Measurements from ENCODE around the gene CAV2. TPM values are rescaled to one million over a fixed set of nuclear protein-coding genes. Genes with fewer than 3 reads are reported as not detected.

CAV2 gene
- total and polyA plus RNA-seq, 9 of the 15 experiments (the other 6 are each of a cell fraction or from before 2014, with no cell fraction given), result 16.1 to 137 (median 38.3) TPM

DNA sequence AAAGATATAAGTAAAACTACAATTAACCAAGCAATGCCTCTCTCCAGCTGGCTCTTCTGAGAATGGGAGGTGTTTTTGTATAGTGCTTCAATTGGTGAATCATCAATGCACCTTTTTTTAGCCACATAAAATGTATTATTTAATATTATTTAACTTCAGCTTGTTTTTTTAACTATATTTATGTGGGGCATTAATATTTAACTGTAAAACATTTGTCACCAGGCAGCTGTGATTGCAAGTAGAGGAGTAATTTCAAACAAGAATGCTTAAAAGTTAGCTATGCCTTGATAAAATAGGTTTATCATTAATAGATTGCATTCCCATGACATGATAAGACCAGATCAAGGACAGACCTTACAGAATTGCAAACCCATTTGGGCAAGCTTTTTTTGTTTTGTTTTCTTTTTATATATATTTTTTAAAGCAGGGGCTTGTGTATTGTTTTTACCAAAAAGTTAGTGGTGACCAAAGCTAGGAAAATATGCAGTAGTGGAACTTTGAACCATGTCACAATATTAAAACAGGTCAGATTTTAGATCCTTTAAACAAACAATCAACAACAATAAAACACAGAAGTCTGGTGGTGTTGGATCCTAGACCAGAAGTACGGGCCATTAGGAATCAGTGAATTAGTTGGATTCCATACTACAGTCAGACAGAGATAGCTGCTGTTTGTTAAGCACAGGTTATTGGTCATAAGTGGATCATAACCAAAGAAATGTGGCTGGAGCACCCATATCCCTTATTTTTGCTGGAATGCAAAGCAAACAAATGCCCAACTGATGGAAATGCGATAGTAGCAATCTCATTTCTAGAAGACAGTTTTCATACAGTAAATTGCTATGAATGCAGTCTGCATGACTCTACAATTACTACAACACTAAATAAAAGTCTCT lies 2.9 kb downstream of the CAV2 start (continued):
- TF ChIP-seq PYGO2 (tag; IDR thresholded peaks at IDR 0.05) (no peak), L3MBTL2 (IDR thresholded peaks at IDR 0.05) (no peak), MBD2 (IDR thresholded peaks at IDR 0.05; ENCODE audit: borderline replicate concordance, low read depth) (no peak), TCFL5 (CRISPR knock-in tag; conservative IDR thresholded peaks at IDR 0.05) (no peak), CBFA2T2 (conservative IDR thresholded peaks at IDR 0.05) (no peak), GABPB1 (CRISPR knock-in tag; IDR thresholded peaks at IDR 0.05) (no peak), U2AF1 (optimal IDR thresholded peaks at IDR 0.05; ENCODE audit: low read depth, low read length) (no peak), NCOR1 (IDR thresholded peaks at IDR 0.05) (no peak)
- TF ChIP-seq, protein P1, sequence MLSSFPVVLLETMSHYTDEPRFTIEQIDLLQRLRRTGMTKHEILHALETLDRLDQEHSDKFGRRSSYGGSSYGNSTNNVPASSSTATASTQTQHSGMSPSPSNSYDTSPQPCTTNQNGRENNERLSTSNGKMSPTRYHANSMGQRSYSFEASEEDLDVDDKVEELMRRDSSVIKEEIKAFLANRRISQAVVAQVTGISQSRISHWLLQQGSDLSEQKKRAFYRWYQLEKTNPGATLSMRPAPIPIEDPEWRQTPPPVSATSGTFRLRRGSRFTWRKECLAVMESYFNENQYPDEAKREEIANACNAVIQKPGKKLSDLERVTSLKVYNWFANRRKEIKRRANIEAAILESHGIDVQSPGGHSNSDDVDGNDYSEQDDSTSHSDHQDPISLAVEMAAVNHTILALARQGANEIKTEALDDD (IDR thresholded peaks at IDR 0.05), result peak; percentile 52; the same call in 1 of the 2 replicates

DNA sequence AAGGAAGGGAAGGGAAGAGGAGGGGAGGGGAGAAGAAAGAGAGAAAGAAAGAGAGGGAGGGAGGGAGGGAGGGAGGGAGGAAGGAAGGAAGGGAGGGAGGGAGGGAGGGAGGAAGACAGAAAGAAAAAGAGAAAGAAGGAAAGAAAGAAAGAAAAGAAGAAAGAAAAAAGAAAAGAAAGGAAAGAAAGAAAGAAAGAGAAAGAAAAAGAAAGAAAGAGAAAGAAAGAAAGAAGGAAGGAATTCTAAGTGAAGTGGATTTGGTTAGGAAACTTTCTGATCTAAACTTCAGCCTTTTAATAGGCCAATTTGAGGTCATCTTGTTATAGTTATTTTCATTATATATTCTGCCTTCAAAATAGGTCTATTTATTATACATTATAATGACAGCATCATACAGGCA lies 4.3 kb downstream of the CAV2 start:
- Histone ChIP-seq H2AFZ (ENCODE audit: low read depth, low read length) (no peak overlapping the region), H3K27me3 (ENCODE audit: control insufficient read depth in 2 of 2, insufficient read depth in 2 of 2, low read length in 2 of 2) (no peaks in the 10 kb centered on the region), H3K4me3 (no peak overlapping the region), H3K9ac (ENCODE audit: insufficient read depth in 1 of 2, low read depth in 2 of 2, low read length in 2 of 2) (peak overlapping the region in 1 of 2 experiments; percentile 33; a peak in 1 of 4 replicates), H3K79me2 (ENCODE audit: control insufficient read depth, insufficient read depth, low read length) (peaks cover 35% of the 10 kb centered on the region), H4K20me1 (replicated peaks; ENCODE audit: control insufficient read depth, insufficient read depth, low read length) (no peaks in the 10 kb centered on the region), H3K36me3 (ENCODE audit: control insufficient read depth, insufficient read depth, low read length) (peaks cover 28% of the 10 kb centered on the region), H3K4me2 (ENCODE audit: insufficient read depth, low read length) (no peak overlapping the region), H3K9me1 (ENCODE audit: control insufficient read depth, insufficient read depth, low read length) (no peaks in the 10 kb centered on the region), H3K27ac (ENCODE audit: extremely low read depth, low read depth, low read length) (no peak overlapping the region), H3K9me3 (replicated peaks; ENCODE audit: control insufficient read depth, insufficient read depth, low read depth, low read length) (no peaks in the 10 kb centered on the region), H3K4me1 (replicated peaks in 1 of 2; ENCODE audit: control insufficient read depth in 2 of 2, insufficient read depth in 2 of 2, low read length in 2 of 2) (peaks cover 20 to 36% of the 10 kb centered on the region in 2 experiments)
- BruUV-seq (replicated peaks), result no TSS peak
- FAIRE-seq (no peak), DNase-seq (ENCODE audit: extremely low read depth in 1 of 4, low spot score in 3 of 4) (no peak), ATAC-seq (no peak)
- TF ChIP-seq NR2C2 (CRISPR knock-in tag; IDR thresholded peaks at IDR 0.05), result no peak
- no peak for TF ChIP-seq NR2C2 (tag; IDR thresholded peaks at IDR 0.05)
- TF ChIP-seq, protein P2, sequence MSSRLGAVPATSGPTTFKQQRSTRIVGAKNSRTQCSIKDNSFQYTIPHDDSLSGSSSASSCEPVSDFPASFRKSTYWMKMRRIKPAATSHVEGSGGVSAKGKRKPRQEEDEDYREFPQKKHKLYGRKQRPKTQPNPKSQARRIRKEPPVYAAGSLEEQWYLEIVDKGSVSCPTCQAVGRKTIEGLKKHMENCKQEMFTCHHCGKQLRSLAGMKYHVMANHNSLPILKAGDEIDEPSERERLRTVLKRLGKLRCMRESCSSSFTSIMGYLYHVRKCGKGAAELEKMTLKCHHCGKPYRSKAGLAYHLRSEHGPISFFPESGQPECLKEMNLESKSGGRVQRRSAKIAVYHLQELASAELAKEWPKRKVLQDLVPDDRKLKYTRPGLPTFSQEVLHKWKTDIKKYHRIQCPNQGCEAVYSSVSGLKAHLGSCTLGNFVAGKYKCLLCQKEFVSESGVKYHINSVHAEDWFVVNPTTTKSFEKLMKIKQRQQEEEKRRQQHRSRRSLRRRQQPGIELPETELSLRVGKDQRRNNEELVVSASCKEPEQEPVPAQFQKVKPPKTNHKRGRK (tag; IDR thresholded peaks at IDR 0.05), result peak; percentile 95
- intact Hi-C loops (cut with micrococcal nuclease), result loop anchor here (5.0 to 10.0 kb wide), 3 partner anchors 37 to 451 kb away; partner anchors contain the start of genes ST7 and TES
- POLR2A ChIA-PET, result no interaction called here
- in situ Hi-C loops (cut with MboI), result loop anchor here (10.0 kb wide), 1 partner anchor 1881 kb away; no protein-coding TSS in a partner anchor
- CTCF ChIA-PET (ENCODE audit: low intra/inter-chr PET ratio), result no interaction called here

Data from K562 (cell line).